HG02571 (cell line): Measurements from ENCODE around the gene TPO.
"Not testable (repeated sequence)": the region's sequence is repeated elsewhere in the genome, so short reads cannot be mapped to it uniquely, and the experiment has no call there.

ENCODE experiments used
- ATAC-seq: cut with Tn5 transposase; IDR thresholded peaks from one replicate; pipeline ENCODE4 v1.9.1; 2021; ENCODE audit warnings: mild to moderate bottlenecking, moderate library complexity; ENCODE audit not compliant: unreplicated experiment

Gene TPO

GRCh38 chr2:1403565-1403964 lies 9.7 kb upstream of the TPO start:
- no peak for ATAC-seq

- ATAC-seq, result no peak
These were observed 8.1 kb upstream of the TPO start for GRCh38 chr2:1405124-1405523.

- no peak for ATAC-seq
These were observed 7.3 kb upstream of the TPO start for GRCh38 chr2:1405967-1406366.

GRCh38 chr2:1406434-1406833 lies 6.8 kb upstream of the TPO start:
- ATAC-seq, result no peak

GRCh38 chr2:1407950-1408675 lies 5.2 kb upstream of the TPO start:
- ATAC-seq, result no peak

GRCh38 chr2:1414121-1414520 lies 858 bp downstream of the TPO start:
- ATAC-seq, result no peak

- not testable (repeated sequence) for ATAC-seq
These were observed 1.6 kb downstream of the TPO start for GRCh38 chr2:1414901-1415300.

- ATAC-seq, result no peak
These were observed 2.2 kb downstream of the TPO start for GRCh38 chr2:1415501-1415900.

GRCh38 chr2:1418566-1418965 lies 5.3 kb downstream of the TPO start:
- no peak for ATAC-seq

GRCh38 chr2:1420746-1421480 lies 7.7 kb downstream of the TPO start:
- ATAC-seq, result no peak

GRCh38 chr2:1421731-1422130 lies 8.5 kb downstream of the TPO start:
- ATAC-seq, result no peak

GRCh38 chr2:1422131-1422530 lies 8.9 kb downstream of the TPO start:
- no peak for ATAC-seq

- no peak for ATAC-seq
These were observed 9.5 kb downstream of the TPO start for GRCh38 chr2:1422716-1423285.

- ATAC-seq, result no peak
These were observed 13.8 kb downstream of the TPO start for GRCh38 chr2:1427086-1427485.

GRCh38 chr2:1429895-1430294 lies 16.6 kb downstream of the TPO start:
- ATAC-seq, result no peak

GRCh38 chr2:1430491-1430890 lies 17.2 kb downstream of the TPO start:
- ATAC-seq, result no peak

- ATAC-seq, result no peak
These were observed 18.7 kb downstream of the TPO start for GRCh38 chr2:1431886-1432400.

GRCh38 chr2:1432726-1433125 lies 19.5 kb downstream of the TPO start:
- no peak for ATAC-seq

GRCh38 chr2:1436369-1436768 lies 23.1 kb downstream of the TPO start:
- no peak for ATAC-seq

GRCh38 chr2:1437101-1437500 lies 23.8 kb downstream of the TPO start:
- no peak for ATAC-seq

GRCh38 chr2:1437537-1437936 lies 24.3 kb downstream of the TPO start:
- no peak for ATAC-seq

- no peak for ATAC-seq
These were observed 25.7 kb downstream of the TPO start for GRCh38 chr2:1438972-1439371.
